ENCODE data around the gene SLC35E1. TPM values are rescaled to one million over a fixed set of nuclear protein-coding genes. Genes with fewer than 3 reads are reported as not detected.

Gene SLC35E1
- 10 to 100 TPM; 30.6 to 38.1 (median 34.6) TPM for total RNA-seq

GRCh38 chr19:16572332-16573211 lies at the start of gene SLC35E1:
TSS of gene SLC35E1 (minus strand) at chr19:16572415. CDS start at chr19:16572364, 51 bp downstream.
- TF ChIP-seq CTCF (IDR thresholded peaks at IDR 0.05; ENCODE audit: low read depth): no peak

- TF ChIP-seq CTCF (IDR thresholded peaks at IDR 0.05; ENCODE audit: low read depth): no peak
Measured at GRCh38 chr19:16621165-16621800, 49.1 kb upstream of the SLC35E1 start.

- TF ChIP-seq CTCF (IDR thresholded peaks at IDR 0.05; ENCODE audit: low read depth): no peak
Measured at GRCh38 chr19:16620584-16620983, 48.4 kb upstream of the SLC35E1 start.

DNA sequence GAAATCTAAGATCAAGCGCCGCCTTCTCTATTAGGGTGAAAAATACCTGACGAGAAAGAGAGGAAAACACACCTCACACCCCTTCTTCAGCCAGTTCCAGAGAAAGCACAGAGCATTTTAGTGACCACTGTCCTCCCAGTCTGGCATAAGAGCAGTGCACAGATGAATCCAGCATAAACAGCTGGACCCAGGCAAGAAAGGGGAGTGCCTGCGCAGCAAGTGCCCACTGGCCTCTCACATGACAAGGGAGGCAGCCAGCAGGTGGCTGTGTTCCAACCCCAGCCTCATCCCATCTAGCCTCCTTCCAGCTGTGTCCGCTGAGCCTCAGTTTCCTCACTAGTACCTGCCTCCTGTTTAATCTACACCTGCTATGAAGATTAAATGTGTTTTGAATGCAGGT lies 47.8 kb upstream of the SLC35E1 start:
- no peak for TF ChIP-seq CTCF (IDR thresholded peaks at IDR 0.05; ENCODE audit: low read depth)

DNA sequence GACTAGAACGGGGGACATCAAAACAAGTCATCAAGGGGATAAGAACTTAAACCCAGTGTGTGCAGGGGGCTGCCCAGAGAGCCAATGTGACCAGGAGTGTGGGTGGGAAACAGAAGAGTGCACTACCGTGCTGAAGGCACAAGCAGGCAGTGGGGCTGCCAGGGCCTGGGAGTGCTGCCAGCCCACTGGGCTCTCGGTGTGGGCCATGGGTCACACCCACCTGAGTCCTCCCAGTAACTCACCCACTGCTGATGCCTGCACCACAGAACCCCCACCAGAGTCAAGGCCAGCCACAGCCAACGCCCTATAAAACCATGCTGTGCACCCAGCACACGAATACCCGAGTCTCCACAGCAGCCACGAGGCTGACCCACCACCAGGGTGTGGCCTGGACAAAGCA lies 47.2 kb upstream of the SLC35E1 start:
- no peak for TF ChIP-seq CTCF (IDR thresholded peaks at IDR 0.05; ENCODE audit: low read depth)

GRCh38 chr19:16618248-16618647 lies 46.0 kb upstream of the SLC35E1 start:
- no peak for TF ChIP-seq CTCF (IDR thresholded peaks at IDR 0.05; ENCODE audit: low read depth)

GRCh38 chr19:16615808-16616207 lies 43.6 kb upstream of the SLC35E1 start:
- no peak for TF ChIP-seq CTCF (IDR thresholded peaks at IDR 0.05; ENCODE audit: low read depth)

Measured in subcutaneous adipose tissue (tissue), 4 donors.